ENCODE results near the gene PRKCE.

Gene PRKCE

GRCh38 chr2:45774688-45775244 is 123.3 kb downstream of the PRKCE start:
- TF ChIP-seq CTCF (IDR thresholded peaks at IDR 0.05; ENCODE audit: low read depth, low read length): no peak
- DNase-seq (ENCODE audit: low read depth in 2 of 2): no peak
- no peak overlapping the region for H3K4me3 ChIP-seq (replicated peaks in 1 of 2; ENCODE audit: low read depth in 2 of 2, low read length in 2 of 2)

GRCh38 chr2:45776160-45776955 is 124.9 kb downstream of the PRKCE start:
- peak; percentile 9 to 26 for DNase-seq (ENCODE audit: low read depth in 2 of 2)
- TF ChIP-seq CTCF (IDR thresholded peaks at IDR 0.05; ENCODE audit: low read depth, low read length): no peak
- no peak overlapping the region for H3K4me3 ChIP-seq (replicated peaks in 1 of 2; ENCODE audit: low read depth in 2 of 2, low read length in 2 of 2)

- no peak overlapping the region for H3K4me3 ChIP-seq (replicated peaks in 1 of 2; ENCODE audit: low read depth in 2 of 2, low read length in 2 of 2)
- TF ChIP-seq CTCF (IDR thresholded peaks at IDR 0.05; ENCODE audit: low read depth, low read length): no peak
- no peak for DNase-seq (ENCODE audit: low read depth in 2 of 2)
Measured at GRCh38 chr2:45777996-45778719, 126.7 kb downstream of the PRKCE start.

- H3K4me3 ChIP-seq (replicated peaks in 1 of 2; ENCODE audit: low read depth in 2 of 2, low read length in 2 of 2): no peak overlapping the region
- peak; percentile 81 to 85 for DNase-seq (ENCODE audit: low read depth in 2 of 2)
- peak; percentile 78 for TF ChIP-seq CTCF (IDR thresholded peaks at IDR 0.05; ENCODE audit: low read depth, low read length)
Measured at GRCh38 chr2:45778720-45779171, 127.3 kb downstream of the PRKCE start.

- no peak overlapping the region for H3K4me3 ChIP-seq (replicated peaks in 1 of 2; ENCODE audit: low read depth in 2 of 2, low read length in 2 of 2)
- DNase-seq (ENCODE audit: low read depth in 2 of 2): no peak
- no peak for TF ChIP-seq CTCF (IDR thresholded peaks at IDR 0.05; ENCODE audit: low read depth, low read length)
Measured at GRCh38 chr2:45780541-45781463, 129.3 kb downstream of the PRKCE start.

- no peak overlapping the region for H3K4me3 ChIP-seq (replicated peaks in 1 of 2; ENCODE audit: low read depth in 2 of 2, low read length in 2 of 2)
- no peak for DNase-seq (ENCODE audit: low read depth in 2 of 2)
- TF ChIP-seq CTCF (IDR thresholded peaks at IDR 0.05; ENCODE audit: low read depth, low read length): no peak
Measured at GRCh38 chr2:45781464-45781811, 130.0 kb downstream of the PRKCE start.
